IPS DF 19.7 (cell line): ENCODE results near the gene UNC5A.
A peak's percentile ranks its signal among the peaks of the same experiment; 100 is the strongest.

Source experiments
- DNase-seq: peaks from one replicate; pipeline ENCODE4 v3.0.0-alpha.2; 2013; ENCODE audit warnings: low read depth, low spot score

UNC5A gene

DNA sequence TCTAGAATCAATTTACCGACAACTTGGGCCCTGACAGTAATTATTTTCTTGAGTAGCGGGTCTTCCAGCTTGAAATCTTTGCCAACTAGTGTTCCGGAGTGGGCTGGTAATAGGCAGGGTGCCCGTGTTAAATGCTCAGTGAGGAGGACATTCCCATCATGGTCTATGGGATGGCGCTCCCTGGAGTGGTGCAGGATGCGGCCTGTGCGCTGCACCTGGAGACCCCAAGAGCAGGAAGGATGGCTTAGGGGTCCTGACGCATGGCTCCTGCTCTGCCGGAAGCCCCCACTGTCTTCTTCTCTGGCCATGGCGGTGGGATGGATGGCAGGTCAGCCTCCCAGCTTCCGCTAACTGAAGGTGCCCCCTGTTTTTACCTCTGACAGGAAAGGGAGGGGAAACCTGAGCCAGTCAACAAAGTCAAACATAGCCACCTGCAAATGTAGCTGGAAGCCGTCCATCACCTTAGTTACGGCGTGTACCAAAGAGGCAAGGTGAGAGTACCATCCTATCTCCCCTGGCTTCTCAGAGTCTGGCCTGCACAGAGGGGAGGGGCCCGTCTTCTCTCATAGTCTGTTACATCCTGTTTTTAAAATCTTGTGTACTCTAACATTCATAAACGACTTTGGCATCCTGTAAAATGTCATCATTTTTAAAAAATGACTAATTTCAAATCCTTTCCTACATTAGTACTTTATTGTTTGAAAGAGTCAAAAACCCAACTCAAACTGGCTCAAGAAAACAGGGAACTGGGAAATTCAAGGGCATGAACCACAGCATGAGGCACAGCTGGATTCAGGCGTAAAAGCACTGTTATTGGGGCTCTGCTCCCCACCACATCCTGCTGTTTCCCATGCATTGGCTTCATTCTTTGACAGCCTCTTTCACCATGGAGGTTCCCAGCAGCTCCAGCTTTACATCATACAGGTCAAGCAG lies 28.5 kb upstream of the UNC5A start:
- DNase-seq, result no peak

DNA sequence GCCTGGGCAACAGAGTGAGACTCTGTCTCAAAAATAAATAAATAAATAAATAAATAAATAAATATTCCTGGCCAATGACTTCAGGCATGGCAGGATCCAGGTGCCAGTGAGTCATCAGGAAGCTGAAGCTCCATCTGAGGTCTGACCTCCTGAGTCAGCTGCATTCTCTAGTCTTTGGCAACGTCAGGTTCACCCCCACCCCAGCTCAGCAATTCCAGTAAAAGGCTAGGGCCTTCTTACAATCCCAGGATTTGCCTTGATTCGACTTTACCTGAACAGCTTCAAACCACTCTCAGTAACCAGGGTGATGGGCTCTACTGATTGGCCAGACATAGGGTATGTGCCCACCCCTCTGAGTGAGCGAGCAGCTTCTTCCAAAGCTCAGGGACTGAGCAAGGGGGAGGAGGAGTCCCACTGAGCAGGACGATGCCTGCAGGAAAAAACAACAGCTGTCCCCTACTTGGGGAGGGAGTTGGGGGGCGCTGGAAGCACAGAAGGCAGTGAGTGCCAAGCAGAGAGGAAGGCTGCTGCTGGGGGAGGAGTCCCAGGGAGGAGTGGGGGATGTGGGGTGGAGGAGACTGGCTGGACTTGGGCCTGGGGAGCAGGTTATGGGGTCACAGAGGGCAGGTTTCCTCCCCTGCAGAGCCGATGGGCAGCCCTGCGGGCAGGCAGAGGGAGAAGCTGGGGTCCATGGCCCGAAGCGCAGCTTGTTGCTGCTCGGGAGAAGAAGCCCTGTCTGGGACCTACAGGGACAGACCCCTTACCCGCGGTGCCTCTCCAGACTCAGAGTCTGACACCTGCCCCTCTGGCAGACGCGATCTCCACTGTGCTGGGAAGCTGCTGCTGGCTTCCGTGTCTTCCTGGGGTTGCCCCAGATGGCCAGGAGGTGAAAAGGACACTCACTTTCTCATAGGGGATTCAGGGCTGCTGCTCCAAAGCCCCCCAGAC lies 25.9 kb upstream of the UNC5A start:
- DNase-seq, result peak; percentile 52

- no peak for DNase-seq
Measured at GRCh38 chr5:176785184-176786145, 24.9 kb upstream of the UNC5A start.

DNA sequence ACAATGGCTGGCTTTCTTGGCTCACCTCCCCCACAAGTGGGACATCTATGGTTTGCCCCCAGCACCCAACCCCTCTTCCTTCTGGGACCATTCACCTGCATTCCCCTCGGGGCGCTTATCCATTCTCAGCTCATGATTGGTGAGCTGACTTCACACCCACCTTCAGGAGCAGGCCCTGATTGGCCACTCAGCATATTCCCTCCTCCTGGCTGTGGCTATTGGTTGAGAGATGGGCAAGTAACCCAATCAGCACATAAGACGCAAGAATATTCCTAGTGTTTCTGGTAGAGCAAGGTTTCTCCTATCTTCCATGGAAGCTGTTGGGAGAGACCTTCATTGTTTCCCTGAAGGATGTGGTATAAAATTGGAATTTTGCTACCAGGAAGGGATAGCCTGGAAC lies 22.7 kb upstream of the UNC5A start:
- no peak for DNase-seq

GRCh38 chr5:176788091-176788490 lies 22.3 kb upstream of the UNC5A start:
- DNase-seq, result no peak

DNA sequence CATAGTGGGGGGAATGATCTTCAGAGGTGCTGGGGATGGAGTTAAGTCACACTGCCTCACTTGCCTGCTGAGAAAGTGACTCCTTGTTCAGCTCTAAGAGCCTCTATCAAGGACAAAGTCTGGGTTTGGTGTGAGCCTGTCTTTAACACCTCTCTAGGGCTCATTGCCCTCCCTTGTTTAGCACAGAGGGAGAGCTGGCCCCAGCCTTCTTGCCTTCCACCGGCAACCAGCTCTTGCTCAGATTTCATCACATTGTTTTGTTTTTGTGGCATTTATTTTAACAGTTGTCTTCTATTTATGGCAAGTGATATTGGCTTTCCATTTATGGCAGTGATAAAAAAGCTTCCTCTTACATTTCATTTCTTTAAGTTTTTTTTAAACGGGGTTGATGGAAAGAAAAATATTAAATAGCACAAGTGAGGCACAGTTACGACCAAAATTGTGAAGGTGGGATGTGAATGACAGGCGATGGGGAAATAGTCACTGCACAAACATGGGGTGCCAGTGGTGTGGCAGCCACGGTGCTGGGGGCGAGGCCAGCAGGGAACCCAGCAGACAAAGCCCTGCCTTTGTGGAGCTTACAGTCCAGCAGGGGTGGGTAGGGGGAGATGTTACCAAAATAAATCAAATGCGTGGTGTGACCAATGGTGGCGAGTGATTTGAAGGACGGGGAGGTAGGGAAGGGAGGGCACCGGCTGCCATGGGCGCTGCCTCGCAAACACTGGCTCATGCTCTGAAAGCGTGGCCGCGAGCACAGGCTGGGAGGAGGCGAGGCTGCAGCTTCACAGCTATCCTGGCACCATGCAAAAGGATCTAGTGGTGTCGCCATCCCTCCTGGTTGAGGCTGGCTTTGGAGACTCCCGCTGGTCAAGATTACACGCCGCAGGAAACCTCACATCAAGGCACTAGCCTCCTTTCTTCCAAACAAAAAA lies 21.2 kb upstream of the UNC5A start:
- no peak for DNase-seq

GRCh38 chr5:176789873-176790615 lies 20.3 kb upstream of the UNC5A start:
- DNase-seq, result no peak

GRCh38 chr5:176790941-176791340 lies 19.4 kb upstream of the UNC5A start:
- no peak for DNase-seq

GRCh38 chr5:176792655-176793342 lies 17.6 kb upstream of the UNC5A start:
- no peak for DNase-seq

DNA sequence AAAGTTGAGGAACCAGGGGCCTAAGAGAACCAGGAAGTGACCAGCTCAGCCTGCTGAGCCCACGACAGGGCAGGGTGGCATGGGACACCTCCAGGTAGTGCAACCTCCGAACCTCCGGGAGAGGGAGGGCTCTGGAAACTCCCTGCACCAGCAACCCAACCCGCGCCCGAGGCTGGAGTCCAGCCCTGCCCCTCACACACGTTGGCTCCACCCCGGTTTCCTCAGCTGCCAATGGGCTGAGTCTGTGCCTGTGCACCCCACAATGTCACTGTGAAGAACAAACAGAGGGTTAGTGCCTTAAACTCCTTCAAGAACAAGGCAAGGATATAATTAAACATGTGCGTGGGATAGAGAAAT lies 17.0 kb upstream of the UNC5A start:
- DNase-seq, result no peak

DNA sequence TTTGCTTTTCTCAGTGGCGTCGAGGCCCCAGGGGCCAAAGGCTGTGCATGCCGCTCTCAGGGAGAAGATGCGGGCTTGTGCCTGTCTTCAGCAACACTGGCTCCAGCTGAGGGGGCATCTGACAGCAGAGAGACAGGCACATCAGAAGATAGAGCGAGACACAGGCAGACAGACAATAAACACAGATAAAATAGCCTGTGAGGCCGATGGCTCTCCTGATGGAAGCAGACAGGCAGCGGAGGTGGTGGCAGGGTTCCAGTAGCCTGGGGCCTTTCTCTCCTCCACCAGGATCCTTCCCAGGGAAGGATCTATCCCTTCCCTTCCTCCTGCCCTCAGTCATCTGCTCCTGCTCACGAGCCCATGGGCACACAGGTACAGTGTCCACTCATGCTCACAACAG lies 16.6 kb upstream of the UNC5A start:
- no peak for DNase-seq

GRCh38 chr5:176794509-176794908 lies 15.8 kb upstream of the UNC5A start:
- no peak for DNase-seq

- no peak for DNase-seq
Measured at GRCh38 chr5:176796411-176796810, 13.9 kb upstream of the UNC5A start.

- no peak for DNase-seq
Measured at GRCh38 chr5:176796970-176797369, 13.4 kb upstream of the UNC5A start.

- DNase-seq, result no peak
Measured at GRCh38 chr5:176797456-176798050, 12.8 kb upstream of the UNC5A start.

DNA sequence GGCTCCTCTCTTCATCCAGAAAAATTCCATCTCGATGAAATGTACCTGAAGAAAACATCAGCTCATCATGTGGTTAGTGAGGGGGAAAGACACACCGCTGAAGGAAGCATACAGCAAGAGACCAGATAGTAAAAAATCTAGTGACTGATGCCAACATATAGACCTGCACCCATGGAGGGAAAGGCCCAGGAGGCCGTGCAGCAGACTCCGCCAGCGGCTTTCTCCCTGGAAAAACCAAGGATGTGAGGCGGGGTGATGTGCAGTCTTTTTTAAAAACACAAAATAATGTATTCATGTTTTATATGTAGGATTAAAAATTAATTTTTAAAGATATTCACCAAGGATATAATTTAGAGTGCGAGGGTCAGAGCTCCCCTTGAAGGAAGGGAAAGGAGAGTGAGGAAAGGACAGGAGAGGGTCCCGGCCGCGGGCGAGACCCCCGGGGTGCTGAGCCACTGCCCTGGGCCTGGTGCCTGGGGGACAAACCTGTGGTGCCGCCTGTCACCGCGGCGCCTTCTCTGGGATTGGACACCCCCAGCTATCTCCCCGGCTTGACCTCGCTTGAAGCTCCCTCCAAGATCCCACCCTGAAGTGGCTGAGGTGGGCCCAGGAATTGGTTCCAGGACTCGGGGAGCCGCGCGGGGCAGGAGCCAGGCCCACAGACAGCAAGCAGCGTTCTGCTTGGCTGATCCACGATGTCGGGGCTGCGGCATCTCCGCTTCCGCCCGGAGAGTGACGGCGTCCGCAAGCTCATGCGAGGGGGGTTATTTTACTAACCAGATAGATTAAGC lies 12.1 kb upstream of the UNC5A start:
- no peak for DNase-seq

DNA sequence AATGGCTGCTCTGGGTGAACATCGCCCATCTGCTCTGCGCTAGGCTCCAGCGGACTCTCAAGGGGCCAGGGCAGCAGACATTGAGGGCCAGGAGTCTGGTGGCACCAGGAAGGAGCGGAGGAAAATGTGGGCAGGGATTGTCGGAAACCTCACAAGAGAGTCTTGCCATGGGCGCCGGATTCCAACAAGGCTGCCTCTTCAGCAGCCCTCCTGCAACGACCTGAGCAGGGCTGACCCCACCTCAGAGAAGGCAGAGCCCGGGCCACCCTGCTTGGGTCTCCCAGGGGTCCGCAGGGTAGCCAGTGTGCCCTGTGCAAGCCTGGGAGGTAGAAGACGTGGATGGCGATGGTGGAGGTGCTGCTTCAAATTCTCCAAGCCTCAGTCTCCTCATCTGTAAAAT lies 11.4 kb upstream of the UNC5A start:
- no peak for DNase-seq

- DNase-seq, result no peak
Measured at GRCh38 chr5:176799488-176799887, 10.9 kb upstream of the UNC5A start.
